Endothelial cell (in vitro differentiated cells): ENCODE results near the gene GALNT7. TPM values are rescaled to one million over a fixed set of nuclear protein-coding genes. Genes with fewer than 3 reads are reported as not detected.

Source experiments
- DNase-seq: peaks from one replicate; pipeline ENCODE4 v3.0.0; 2021; ENCODE audit warnings: low spot score
- H3K27ac Mint-ChIP-seq: one replicate; pipeline ENCODE4 v1.8.0; 2021; ENCODE audit warnings: mixed read lengths, inconsistent platforms; ENCODE audit not compliant: unreplicated experiment
- H3K27me3 Mint-ChIP-seq: one replicate; pipeline ENCODE4 v1.8.0; 2021; ENCODE audit warnings: mild to moderate bottlenecking, moderate library complexity, mixed read lengths, inconsistent platforms; ENCODE audit not compliant: unreplicated experiment
- H3K36me3 Mint-ChIP-seq: one replicate; pipeline ENCODE4 v1.8.0; 2021; ENCODE audit warnings: mild to moderate bottlenecking, low read depth, mixed read lengths, inconsistent platforms; ENCODE audit not compliant: unreplicated experiment
- H3K4me1 Mint-ChIP-seq: one replicate; pipeline ENCODE4 v1.8.0; 2021; ENCODE audit warnings: mild to moderate bottlenecking, mixed read lengths, inconsistent platforms; ENCODE audit not compliant: unreplicated experiment
- H3K4me3 Mint-ChIP-seq: one replicate; pipeline ENCODE4 v1.8.0; 2021; ENCODE audit warnings: mild to moderate bottlenecking, mixed read lengths, inconsistent platforms; ENCODE audit not compliant: unreplicated experiment
- H3K9me3 Mint-ChIP-seq: one replicate; pipeline ENCODE4 v1.8.0; 2021; ENCODE audit warnings: mixed read lengths, inconsistent platforms; ENCODE audit not compliant: unreplicated experiment
- CTCF ChIP-seq: fragments of 200-600 bp; sonication (generic); IDR thresholded peaks from one replicate; pipeline ENCODE4 v1.5.0; 2021; ENCODE audit warnings: antibody characterized with exemption; ENCODE audit not compliant: unreplicated experiment
- total RNA-seq: library from RNA; stranded (reverse); fragmentation: NEBNext Ultra II Directional; extraction: Animal tissue kit (Norgen Biotek cat#: 25700); gene quantifications from one replicate; pipeline ENCODE4 v1.2.1, GENCODE V29; 2021; ENCODE audit not compliant: unreplicated experiment

GALNT7 gene
- total RNA-seq, 1 donor from 2014 or later: 80.9 TPM

- Mint-ChIP-seq H3K27ac (no peak overlapping the region), H3K4me1 (peaks cover 12% of the 10 kb centered on the region), H3K27me3 (peaks cover 2% of the 10 kb centered on the region), H3K36me3 (peaks cover 6% of the 10 kb centered on the region), H3K4me3 (no peak overlapping the region), H3K9me3 (no peaks in the 10 kb centered on the region)
- no peak for DNase-seq
- TF ChIP-seq CTCF: no peak
Observed at GRCh38 chr4:173199553-173199952, 30.9 kb downstream of the GALNT7 start.

DNA sequence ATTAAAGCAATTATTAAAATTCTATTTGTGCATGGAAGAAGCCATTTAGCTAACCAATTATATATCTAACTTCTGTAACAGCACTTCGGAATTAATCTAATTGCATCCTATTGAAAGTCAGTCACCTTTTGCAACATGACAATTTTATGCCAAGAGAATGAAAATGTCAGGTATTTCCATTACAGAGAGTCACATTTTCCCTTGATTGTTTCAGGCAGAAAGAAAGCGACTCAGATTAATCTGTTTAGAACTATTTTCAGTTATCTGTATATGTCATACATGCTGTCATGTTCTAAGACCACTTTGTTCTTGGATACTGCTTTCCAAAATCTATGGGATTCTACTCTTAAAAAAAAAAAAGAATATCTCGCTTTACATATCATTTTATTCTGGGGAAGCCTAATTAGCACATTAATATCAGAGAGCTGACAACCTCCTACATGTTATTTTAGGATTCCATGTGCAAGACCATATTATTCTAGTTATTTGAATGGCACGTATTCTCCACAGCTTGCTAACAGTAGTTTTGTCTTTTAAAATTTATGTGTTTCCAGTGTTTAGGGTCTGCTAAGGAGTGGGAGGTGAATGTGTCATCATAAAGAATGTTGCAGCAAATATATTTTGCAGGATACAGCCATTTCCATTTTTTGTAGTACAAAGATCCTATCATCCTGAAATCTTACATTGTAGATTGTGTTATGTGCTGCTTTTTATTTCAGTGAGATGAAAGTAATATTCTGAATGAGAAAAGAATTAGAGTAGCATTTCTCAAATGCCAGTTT lies 31.7 kb downstream of the GALNT7 start:
- H3K36me3 Mint-ChIP-seq: peaks cover 9% of the 10 kb centered on the region
- TF ChIP-seq CTCF: no peak
- H3K9me3 Mint-ChIP-seq: no peaks in the 10 kb centered on the region

DNA sequence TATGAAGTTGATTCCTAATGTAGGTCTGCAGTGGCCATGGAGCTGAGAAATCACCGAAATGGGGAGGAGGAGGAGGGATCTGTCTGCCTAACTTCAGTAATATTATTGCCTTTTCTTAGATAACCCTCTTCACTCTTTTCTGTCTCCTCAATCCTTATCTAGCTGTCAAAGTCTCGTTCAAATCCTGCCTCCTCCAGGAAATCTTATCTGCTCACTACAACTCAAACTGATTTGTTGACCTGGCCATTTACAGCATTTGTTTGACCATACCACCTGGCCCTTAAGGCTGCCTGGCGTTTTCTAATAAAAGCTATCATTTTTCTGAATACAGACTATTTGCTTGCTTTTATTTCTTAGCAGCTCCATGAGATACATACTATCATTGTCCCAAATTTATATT lies 33.8 kb downstream of the GALNT7 start:
- peaks cover 14% of the 10 kb centered on the region for H3K4me1 Mint-ChIP-seq
- no peak for TF ChIP-seq CTCF
- no peak for DNase-seq
- H3K4me3 Mint-ChIP-seq: no peak overlapping the region
- H3K9me3 Mint-ChIP-seq: no peaks in the 10 kb centered on the region
- peaks cover 6% of the 10 kb centered on the region for H3K27me3 Mint-ChIP-seq
- peak overlapping the region; percentile 17 for H3K27ac Mint-ChIP-seq
- peaks cover 9% of the 10 kb centered on the region for H3K36me3 Mint-ChIP-seq

More for the DNA sequence above, 31.7 kb downstream of the GALNT7 start:
- H3K27ac Mint-ChIP-seq: no peak overlapping the region
- no peak overlapping the region for H3K4me3 Mint-ChIP-seq
- H3K4me1 Mint-ChIP-seq: peaks cover 10% of the 10 kb centered on the region
- H3K27me3 Mint-ChIP-seq: peaks cover 4% of the 10 kb centered on the region
- DNase-seq: no peak

- Mint-ChIP-seq H3K9me3 (no peaks in the 10 kb centered on the region), H3K4me1 (peaks cover 20% of the 10 kb centered on the region), H3K27me3 (peaks cover 11% of the 10 kb centered on the region), H3K4me3 (no peak overlapping the region), H3K36me3 (peaks cover 12% of the 10 kb centered on the region), H3K27ac (no peak overlapping the region)
- no peak for DNase-seq
- TF ChIP-seq CTCF: no peak
Observed at GRCh38 chr4:173205656-173206055, 37.0 kb downstream of the GALNT7 start.

DNA sequence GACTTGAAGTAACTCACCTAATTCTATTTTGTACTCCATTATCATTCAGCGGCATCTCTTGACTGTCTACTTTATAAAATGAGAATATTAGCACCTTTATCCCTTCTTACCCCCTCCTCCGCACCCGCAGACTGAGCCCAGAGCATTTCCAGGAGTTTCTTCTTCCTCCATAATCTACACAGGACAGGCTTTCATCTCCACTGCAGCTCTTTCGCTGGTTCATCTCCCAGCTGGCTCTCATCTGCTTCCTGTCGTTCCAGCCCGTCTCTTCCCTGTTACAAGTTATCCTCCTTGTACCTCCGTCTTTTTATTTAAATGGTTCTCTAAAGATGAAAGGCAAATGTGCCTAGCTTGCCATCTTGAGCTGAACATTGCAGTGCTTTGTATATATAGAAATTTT lies 39.8 kb downstream of the GALNT7 start:
- H3K4me3 Mint-ChIP-seq: no peak overlapping the region
- H3K36me3 Mint-ChIP-seq: peaks cover 12% of the 10 kb centered on the region
- TF ChIP-seq CTCF: no peak
- peaks cover 27% of the 10 kb centered on the region for H3K4me1 Mint-ChIP-seq
- H3K27me3 Mint-ChIP-seq: peaks cover 11% of the 10 kb centered on the region
- DNase-seq: no peak
- H3K9me3 Mint-ChIP-seq: no peaks in the 10 kb centered on the region
- no peak overlapping the region for H3K27ac Mint-ChIP-seq
